IMR-90 (cell line): Measurements from ENCODE around the gene ENPEP. TPM values are rescaled to one million over a fixed set of nuclear protein-coding genes. Genes with fewer than 3 reads are reported as not detected.
A peak's percentile ranks its signal among the peaks of the same experiment; 100 is the strongest.

ENCODE experiments used
- ATAC-seq: fragments of 200-7000 bp; cut with Tn5 transposase; 2 replicates; pipeline ENCODE4 v1.9.1; 2020; ENCODE audit warnings: low read depth, mild to moderate bottlenecking, moderate library complexity
- BruUV-seq: library from RNA; stranded (reverse); fragments of 400-500 nt; replicated peaks from 2 replicates; lab custom pipeline; 2021; lab: Mats Ljungman, UMichigan
- CTCF ChIA-PET: fragments of 300-600 bp; formaldehyde crosslinking; extraction: SDS; loops from one replicate; lab custom pipeline; 2021; ENCODE audit warnings: antibody characterized with exemption; lab: Yijun Ruan, JAX
- POLR2A ChIA-PET: fragments of 300-600 bp; sonication (Branson Sonifier 250); formaldehyde crosslinking; loops from one replicate; lab custom pipeline; 2022; ENCODE audit warnings: antibody characterized with exemption; ENCODE audit not compliant: unreplicated experiment; lab: Charles Lee
- DNase-seq: peaks from one replicate; pipeline ENCODE4 v3.0.0; 2013
- H2AFZ ChIP-seq: replicated peaks from 2 replicates; pipeline ENCODE3; 2013; ENCODE audit warnings: low read length, mild to moderate bottlenecking; ENCODE audit not compliant: poor library complexity
- H2AK5ac ChIP-seq: 2 replicates; pipeline ENCODE4 v1.6.1; 2013; ENCODE audit warnings: low read depth, low read length, inconsistent platforms
- H2AK9ac ChIP-seq: replicated peaks from 2 replicates; pipeline ENCODE3; 2013; ENCODE audit warnings: mild to moderate bottlenecking, low read depth, low read length, moderate library complexity; ENCODE audit not compliant: poor library complexity
- H2BK120ac ChIP-seq: 2 replicates; pipeline ENCODE4 v1.6.1; 2013; ENCODE audit warnings: low read depth, low read length, inconsistent platforms
- H2BK15ac ChIP-seq: 3 replicates; pipeline ENCODE4 v1.6.1; 2013; ENCODE audit warnings: low read depth, low read length, inconsistent platforms
- H2BK20ac ChIP-seq: 2 replicates; pipeline ENCODE4 v1.6.1; 2013; ENCODE audit warnings: low read depth, mild to moderate bottlenecking, inconsistent platforms, low read length, moderate library complexity
- H2BK5ac ChIP-seq: 2 replicates; pipeline ENCODE4 v1.6.1; 2013; ENCODE audit warnings: mild to moderate bottlenecking, low read depth, low read length, inconsistent platforms; ENCODE audit not compliant: poor library complexity, severe bottlenecking
- H3K14ac ChIP-seq: replicated peaks from 2 replicates; pipeline ENCODE4 v1.6.1; 2013; ENCODE audit warnings: low read depth, low read length, inconsistent platforms
- H3K18ac ChIP-seq: 2 replicates; pipeline ENCODE4 v1.6.1; 2013; ENCODE audit warnings: low read depth, low read length, control low read depth
- H3K23ac ChIP-seq: 2 replicates; pipeline ENCODE4 v1.6.1; 2013; ENCODE audit warnings: low read depth, low read length, inconsistent platforms
- H3K27ac ChIP-seq: 2 replicates; pipeline ENCODE4 v1.5.1; 2013; ENCODE audit warnings: mild to moderate bottlenecking, control low read depth, low read length; ENCODE audit not compliant: insufficient read depth
- H3K27me3 ChIP-seq: 2 replicates; pipeline ENCODE4 v1.6.1; 2013; ENCODE audit warnings: low read length; ENCODE audit not compliant: control insufficient read depth, insufficient read depth
- H3K36me3 ChIP-seq: 2 replicates; pipeline ENCODE4 v1.6.1; 2013; ENCODE audit warnings: low read length, mixed read lengths; ENCODE audit not compliant: control insufficient read depth, insufficient read depth
- H3K4ac ChIP-seq: 2 replicates; pipeline ENCODE4 v1.6.1; 2013; ENCODE audit warnings: low read depth, low read length, inconsistent platforms
- H3K4me1 ChIP-seq: 2 replicates; pipeline ENCODE4 v1.6.1; 2013; ENCODE audit warnings: low read length, mixed read lengths; ENCODE audit not compliant: control insufficient read depth, insufficient read depth
- H3K4me2 ChIP-seq: 2 replicates; pipeline ENCODE4 v1.6.1; 2013; ENCODE audit warnings: low read depth, mild to moderate bottlenecking, control low read depth, low read length, moderate library complexity
- H3K4me3 ChIP-seq: 2 replicates; pipeline ENCODE4 v1.5.1; 2013; ENCODE audit warnings: low read depth, mild to moderate bottlenecking, control low read depth, low read length, moderate library complexity; ENCODE audit not compliant: insufficient read depth
- H3K56ac ChIP-seq: 2 replicates; pipeline ENCODE4 v1.6.1; 2013; ENCODE audit warnings: low read length, inconsistent platforms; ENCODE audit not compliant: insufficient read depth; ENCODE audit errors: extremely low read depth
- H3K79me1 ChIP-seq, 2 experiments: 2 replicates each; pipeline ENCODE4 v1.6.1; 2013; ENCODE audit warnings: low read length in 2 of 2, inconsistent platforms in 1 of 2, low read depth in 1 of 2
- H3K9ac ChIP-seq: 2 replicates; pipeline ENCODE4 v1.6.1; 2013; ENCODE audit warnings: low read depth, low read length, control low read depth
- H3K9me1 ChIP-seq: 2 replicates; pipeline ENCODE4 v1.6.1; 2013; ENCODE audit warnings: low read length, inconsistent platforms; ENCODE audit not compliant: insufficient read depth
- H3K9me3 ChIP-seq: 2 replicates; pipeline ENCODE4 v1.6.1; 2013; ENCODE audit warnings: low read length; ENCODE audit not compliant: control insufficient read depth, insufficient read depth
- H4K20me1 ChIP-seq: 2 replicates; pipeline ENCODE4 v1.6.1; 2013; ENCODE audit warnings: low read length, inconsistent platforms; ENCODE audit not compliant: insufficient read depth
- H4K5ac ChIP-seq: 2 replicates; pipeline ENCODE4 v1.6.1; 2013; ENCODE audit warnings: mild to moderate bottlenecking, low read depth, low read length, control low read depth
- H4K8ac ChIP-seq, 2 experiments: 2 replicates each; pipeline ENCODE4 v1.6.1; 2013; ENCODE audit warnings: low read depth in 2 of 2, low read length in 2 of 2, control low read depth in 1 of 2, inconsistent platforms in 1 of 2
- H4K91ac ChIP-seq: 2 replicates; pipeline ENCODE4 v1.6.1; 2013; ENCODE audit warnings: low read depth, low read length, inconsistent platforms; ENCODE audit not compliant: insufficient read depth
- CEBPB ChIP-seq: IDR thresholded peaks from 2 replicates; pipeline ENCODE4 v1.6.1; 2012; ENCODE audit warnings: low read depth, low read length, improper control_type of control experiment
- WGBS, 2 experiments: methylation state at CpG; one replicate each; pipeline versions ENCODE4 v1.1.5 to v1.1.7; 2013; ENCODE audit warnings: missing lambda C conversion rate in 2 of 2; ENCODE audit not compliant: insufficient read length in 1 of 2; ENCODE audit errors: extremely low coverage in 2 of 2; 5-methylcytosine and 5-hydroxymethylcytosine counted together
- dilution Hi-C: fragments of 300-500 bp; cut with HindIII; formaldehyde crosslinking; loops from one replicate; pipeline ENCODE4 v1.14.3; 2018; ENCODE audit warnings: low sequenced_read_pairs; ENCODE audit not compliant: unreplicated experiment
- in situ Hi-C: fragments of 300-500 bp; cut with MboI; formaldehyde crosslinking; loops from 3 replicates; pipeline ENCODE4 v1.14.3; 2019; ENCODE audit warnings: low sequenced_read_pairs, inconsistent platforms, mixed read lengths
- intact Hi-C: fragments of 100-400 bp; cut with micrococcal nuclease; formaldehyde crosslinking; loops from 2 replicates; pipeline ENCODE4 v1.10.0; 2022
- polyA plus RNA-seq, 3 experiments: library from polyadenylated mRNA; depleted of rRNA; stranded (reverse); fragments of >200 nt; gene quantifications; 2 replicates each; pipeline ENCODE4 v1.2.3, GENCODE V29; 2012; ENCODE audit warnings: low replicate concordance in 1 of 3
- total RNA-seq: library from RNA; depleted of rRNA; stranded (reverse); fragments of >200 nt; gene quantifications from 2 replicates; pipeline ENCODE4 v1.2.3, GENCODE V29; 2012
- TF ChIP-seq, protein P1 (sequence below): fragments of 150-350 bp; IDR thresholded peaks from 2 replicates; pipeline ENCODE4 v1.6.1; 2017; ENCODE audit warnings: mild to moderate bottlenecking, antibody characterized with exemption, low read length, low read depth

Gene ENPEP
- total and polyA plus RNA-seq, 2 of the 4 experiments (the other 2 are of a cell fraction) = 0.12 to 0.18 TPM

DNA sequence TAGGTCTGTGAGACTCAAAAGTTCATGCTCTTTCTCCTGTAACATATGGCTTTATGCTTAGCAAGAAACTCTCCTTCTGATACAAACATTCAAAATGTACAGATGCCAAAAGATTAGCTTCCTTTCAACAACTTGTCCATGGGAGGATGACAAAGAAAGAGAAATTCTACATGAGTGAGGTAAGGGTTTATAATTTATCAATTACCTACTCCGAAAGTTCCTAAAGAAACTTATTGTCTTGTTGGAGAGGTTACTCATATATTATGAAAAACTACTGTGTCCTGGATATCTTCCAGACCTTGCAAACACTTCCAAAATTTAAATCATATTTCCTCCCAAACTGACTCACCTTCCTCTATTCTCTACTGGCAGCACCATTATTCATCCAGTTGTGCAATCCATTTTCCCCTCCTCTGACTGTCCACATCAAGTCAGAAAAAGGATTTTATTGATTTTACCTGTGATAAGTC lies 65.1 kb downstream of the ENPEP start:
- H3K23ac ChIP-seq = no peak overlapping the region
- no peak overlapping the region for H3K18ac ChIP-seq
- H3K27me3 ChIP-seq = no peaks in the 10 kb centered on the region
- H2AK5ac ChIP-seq = no peak overlapping the region
- H3K27ac ChIP-seq = no peak overlapping the region
- dilution Hi-C loops (no loop called here), in situ Hi-C loops (no loop called here), intact Hi-C loops (no loop called here)
- peak; percentile 70 for DNase-seq
- H3K9me3 ChIP-seq = no peaks in the 10 kb centered on the region; the same call in 1 of the 2 replicates
- H3K14ac ChIP-seq = no peak overlapping the region
- no peak overlapping the region for H3K9ac ChIP-seq
- H3K4me1 ChIP-seq = peaks cover 2% of the 10 kb centered on the region; the same call in 1 of the 2 replicates
- H4K91ac ChIP-seq = no peak overlapping the region
- H3K79me1 ChIP-seq = no peaks in the 10 kb centered on the region
- ChIA-PET POLR2A (no interaction called here), CTCF (no interaction called here)
- H3K4me2 ChIP-seq = no peak overlapping the region
- no peaks in the 10 kb centered on the region for H3K36me3 ChIP-seq
- no peak overlapping the region for H2AK9ac ChIP-seq
- H2AFZ ChIP-seq = no peak overlapping the region
- peak overlapping the region; percentile 37 for H2BK5ac ChIP-seq
- no peak overlapping the region for H3K56ac ChIP-seq
- no peaks in the 10 kb centered on the region for H4K20me1 ChIP-seq
- no peak overlapping the region for H2BK120ac ChIP-seq
- H3K9me1 ChIP-seq = no peaks in the 10 kb centered on the region
- no peak overlapping the region for H4K8ac ChIP-seq
- no TSS peak for BruUV-seq
- no peak for ATAC-seq
- H2BK15ac ChIP-seq = no peak overlapping the region
- no peak overlapping the region for H3K4me3 ChIP-seq
- H3K4ac ChIP-seq = no peak overlapping the region
- peak; percentile 88 for TF ChIP-seq CEBPB
- TF ChIP-seq, protein P1, sequence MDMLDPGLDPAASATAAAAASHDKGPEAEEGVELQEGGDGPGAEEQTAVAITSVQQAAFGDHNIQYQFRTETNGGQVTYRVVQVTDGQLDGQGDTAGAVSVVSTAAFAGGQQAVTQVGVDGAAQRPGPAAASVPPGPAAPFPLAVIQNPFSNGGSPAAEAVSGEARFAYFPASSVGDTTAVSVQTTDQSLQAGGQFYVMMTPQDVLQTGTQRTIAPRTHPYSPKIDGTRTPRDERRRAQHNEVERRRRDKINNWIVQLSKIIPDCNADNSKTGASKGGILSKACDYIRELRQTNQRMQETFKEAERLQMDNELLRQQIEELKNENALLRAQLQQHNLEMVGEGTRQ = no peak
- peak overlapping the region; percentile 7; the same call in 1 of the 2 replicates for H2BK20ac ChIP-seq
- no peak overlapping the region for H4K5ac ChIP-seq
- no CpG with 5 or more reads among the region's 1 CpG for WGBS, 2 experiments
